Neural cell (in vitro differentiated cells): Measurements from ENCODE around the gene IGFBP7. TPM values are rescaled to one million over a fixed set of nuclear protein-coding genes. Genes with fewer than 3 reads are reported as not detected.
"Not testable (repeated sequence)": the region's sequence is repeated elsewhere in the genome, so short reads cannot be mapped to it uniquely, and the experiment has no call there.

Experiments used
- H2AFZ ChIP-seq: fragments of 200-600, 300-800 bp; sonication (generic), shearing (Covaris generic); 2 replicates; pipeline ENCODE4 v1.6.0; 2014; ENCODE audit warnings: low read depth, mild to moderate bottlenecking, antibody characterized with exemption, low read length, moderate library complexity
- H3F3A ChIP-seq: fragments of 200-600 bp; shearing (Covaris generic); 2 replicates; pipeline ENCODE4 v1.6.1; 2016; ENCODE audit warnings: mild to moderate bottlenecking, moderate library complexity, mixed read lengths, antibody characterized with exemption, low read length; ENCODE audit not compliant: insufficient read depth, poor library complexity, severe bottlenecking
- H3K27ac ChIP-seq: fragments of 200-600, 300-800 bp; sonication (generic), shearing (Covaris generic); 2 replicates; pipeline ENCODE4 v1.5.1; 2014; ENCODE audit warnings: mild to moderate bottlenecking, low read length, moderate library complexity
- H3K27me3 ChIP-seq: fragments of 300-800, 200-600 bp; sonication (generic), shearing (Covaris generic); 2 replicates; pipeline ENCODE4 v1.6.0; 2014; ENCODE audit warnings: mild to moderate bottlenecking, low read depth, low read length, moderate library complexity; ENCODE audit not compliant: insufficient read depth
- H3K36me3 ChIP-seq: fragments of 300-800, 200-600 bp; sonication (generic), shearing (Covaris generic); 2 replicates; pipeline ENCODE4 v1.5.1; 2014; ENCODE audit warnings: mild to moderate bottlenecking, antibody characterized with exemption, low read length, moderate library complexity; ENCODE audit not compliant: insufficient read depth
- H3K4me2 ChIP-seq: fragments of 300-800, 200-600 bp; sonication (generic), shearing (Covaris generic); 2 replicates; pipeline ENCODE4 v1.6.0; 2014; ENCODE audit warnings: mild to moderate bottlenecking, low read length
- H3K4me3 ChIP-seq: fragments of 300-800, 200-600 bp; sonication (generic), shearing (Covaris generic); 2 replicates; pipeline ENCODE4 v1.5.1; 2014; ENCODE audit warnings: mild to moderate bottlenecking, low read length, moderate library complexity
- H3K79me2 ChIP-seq: fragments of 200-600 bp; shearing (Covaris generic); replicated peaks from 2 replicates; pipeline ENCODE4 v1.6.0; 2014; ENCODE audit warnings: mild to moderate bottlenecking, low read length, moderate library complexity; ENCODE audit not compliant: insufficient read depth
- H3K9ac ChIP-seq: fragments of 300-800, 200-600 bp; sonication (generic), shearing (Covaris generic); 2 replicates; pipeline ENCODE4 v1.6.1; 2016; ENCODE audit warnings: mild to moderate bottlenecking, low read length, mixed read lengths
- H3K9me2 ChIP-seq: fragments of 200-600 bp; shearing (Covaris generic); 2 replicates; pipeline ENCODE4 v1.6.1; 2016; ENCODE audit warnings: mild to moderate bottlenecking, low read length, mixed read lengths; ENCODE audit not compliant: insufficient read depth
- H3K9me3 ChIP-seq: fragments of 200-600, 300-800 bp; sonication (generic), shearing (Covaris generic); 2 replicates; pipeline ENCODE4 v1.6.1; 2016; ENCODE audit warnings: mild to moderate bottlenecking, mixed run types, low read length, moderate library complexity, mixed read lengths
- H4K20me1 ChIP-seq: fragments of 200-600 bp; shearing (Covaris generic); 2 replicates; pipeline ENCODE4 v1.6.1; 2016; ENCODE audit warnings: mild to moderate bottlenecking, mixed run types; ENCODE audit not compliant: insufficient read depth
- CTCF ChIP-seq: fragments of 450-650 bp; IDR thresholded peaks from 2 replicates; pipeline ENCODE4 v1.5.1; 2014; ENCODE audit warnings: antibody characterized with exemption, mild to moderate bottlenecking, moderate library complexity; ENCODE audit not compliant: poor library complexity, severe bottlenecking
- EP300 ChIP-seq: fragments of 450-650 bp; conservative IDR thresholded peaks from 2 replicates; pipeline ENCODE4 v1.6.1; 2014; ENCODE audit warnings: antibody characterized with exemption, mild to moderate bottlenecking, moderate library complexity; ENCODE audit not compliant: poor library complexity, severe bottlenecking
- EZH2 ChIP-seq: fragments of 200-600, 300-800 bp; shearing (Covaris generic), sonication (generic); IDR thresholded peaks from 2 replicates; pipeline ENCODE4 v1.6.1; 2014; ENCODE audit warnings: antibody characterized with exemption, low read length, borderline replicate concordance, mild to moderate bottlenecking; ENCODE audit not compliant: insufficient read depth, poor library complexity, severe bottlenecking
- MXI1 ChIP-seq: fragments of 450-650 bp; conservative IDR thresholded peaks from 2 replicates; pipeline ENCODE4 v1.6.1; 2014; ENCODE audit warnings: antibody characterized with exemption, mild to moderate bottlenecking; ENCODE audit not compliant: poor library complexity, severe bottlenecking
- POLR2AphosphoS5 ChIP-seq: IDR thresholded peaks from 2 replicates; pipeline ENCODE4 v1.6.1; 2012
- RAD21 ChIP-seq: fragments of 450-650 bp; conservative IDR thresholded peaks from 2 replicates; pipeline ENCODE4 v1.6.1; 2014; ENCODE audit warnings: antibody characterized with exemption, mild to moderate bottlenecking, moderate library complexity
- SMC3 ChIP-seq: fragments of 450-650 bp; conservative IDR thresholded peaks from 2 replicates; pipeline ENCODE4 v1.6.1; 2014; ENCODE audit warnings: antibody characterized with exemption, mild to moderate bottlenecking, moderate library complexity; ENCODE audit not compliant: poor library complexity
- TAF1 ChIP-seq: IDR thresholded peaks from 2 replicates; pipeline ENCODE4 v1.6.1; 2012; ENCODE audit warnings: low read depth
- polyA plus RNA-seq: library from polyadenylated mRNA; depleted of rRNA; stranded (reverse); fragments of >200 nt; gene quantifications from 2 replicates; pipeline ENCODE4 v1.2.3, GENCODE V29; 2014
- TF ChIP-seq, protein P1 (sequence below): IDR thresholded peaks from 2 replicates; pipeline ENCODE4 v1.6.1; 2012; ENCODE audit warnings: borderline replicate concordance

IGFBP7 gene
- polyA plus RNA-seq, 1 donor from 2014 or later, result 0.33 TPM

DNA sequence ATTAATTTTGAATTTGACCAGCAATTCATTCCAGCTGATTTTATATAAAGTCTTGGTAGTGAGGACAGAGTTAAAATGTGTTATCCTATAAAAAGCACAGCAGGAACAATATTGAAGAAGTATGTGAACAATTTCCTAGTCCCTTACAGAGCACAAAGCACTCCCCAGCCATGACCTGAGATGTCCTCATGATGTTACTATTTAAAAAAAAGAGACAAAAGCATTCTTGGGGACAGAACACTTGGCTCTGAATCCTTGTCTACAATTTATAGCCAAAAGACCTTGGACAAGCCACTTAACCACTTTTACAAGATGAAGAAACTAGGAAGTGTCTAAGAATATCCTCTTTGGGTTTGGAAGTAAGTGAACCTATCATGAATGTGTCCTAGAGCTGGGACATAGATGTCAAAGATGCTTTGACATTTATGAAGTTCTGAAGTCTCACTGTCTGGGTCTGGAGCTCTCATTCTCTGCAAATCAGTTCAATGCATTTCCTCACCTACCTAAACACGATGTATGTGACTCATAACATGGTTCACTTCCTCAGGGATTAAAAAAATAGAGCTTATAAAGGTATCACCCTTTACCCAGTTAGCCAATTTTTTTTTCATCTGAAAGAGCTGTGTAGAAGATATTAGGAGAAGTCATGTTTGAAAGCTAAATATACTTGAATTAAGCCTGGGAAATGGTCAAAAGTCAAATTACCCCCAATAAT lies 61.4 kb downstream of the IGFBP7 start:
- TF ChIP-seq EZH2 (no peak), SMC3 (no peak), CTCF (no peak), RAD21 (no peak), TAF1 (no peak), EP300 (no peak), POLR2AphosphoS5 (no peak), MXI1 (no peak)
- TF ChIP-seq, protein P1, sequence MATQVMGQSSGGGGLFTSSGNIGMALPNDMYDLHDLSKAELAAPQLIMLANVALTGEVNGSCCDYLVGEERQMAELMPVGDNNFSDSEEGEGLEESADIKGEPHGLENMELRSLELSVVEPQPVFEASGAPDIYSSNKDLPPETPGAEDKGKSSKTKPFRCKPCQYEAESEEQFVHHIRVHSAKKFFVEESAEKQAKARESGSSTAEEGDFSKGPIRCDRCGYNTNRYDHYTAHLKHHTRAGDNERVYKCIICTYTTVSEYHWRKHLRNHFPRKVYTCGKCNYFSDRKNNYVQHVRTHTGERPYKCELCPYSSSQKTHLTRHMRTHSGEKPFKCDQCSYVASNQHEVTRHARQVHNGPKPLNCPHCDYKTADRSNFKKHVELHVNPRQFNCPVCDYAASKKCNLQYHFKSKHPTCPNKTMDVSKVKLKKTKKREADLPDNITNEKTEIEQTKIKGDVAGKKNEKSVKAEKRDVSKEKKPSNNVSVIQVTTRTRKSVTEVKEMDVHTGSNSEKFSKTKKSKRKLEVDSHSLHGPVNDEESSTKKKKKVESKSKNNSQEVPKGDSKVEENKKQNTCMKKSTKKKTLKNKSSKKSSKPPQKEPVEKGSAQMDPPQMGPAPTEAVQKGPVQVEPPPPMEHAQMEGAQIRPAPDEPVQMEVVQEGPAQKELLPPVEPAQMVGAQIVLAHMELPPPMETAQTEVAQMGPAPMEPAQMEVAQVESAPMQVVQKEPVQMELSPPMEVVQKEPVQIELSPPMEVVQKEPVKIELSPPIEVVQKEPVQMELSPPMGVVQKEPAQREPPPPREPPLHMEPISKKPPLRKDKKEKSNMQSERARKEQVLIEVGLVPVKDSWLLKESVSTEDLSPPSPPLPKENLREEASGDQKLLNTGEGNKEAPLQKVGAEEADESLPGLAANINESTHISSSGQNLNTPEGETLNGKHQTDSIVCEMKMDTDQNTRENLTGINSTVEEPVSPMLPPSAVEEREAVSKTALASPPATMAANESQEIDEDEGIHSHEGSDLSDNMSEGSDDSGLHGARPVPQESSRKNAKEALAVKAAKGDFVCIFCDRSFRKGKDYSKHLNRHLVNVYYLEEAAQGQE, result no peak
- Histone ChIP-seq H3K9me2 (no peaks in the 10 kb centered on the region), H4K20me1 (no peaks in the 10 kb centered on the region), H3K36me3 (no peaks in the 10 kb centered on the region), H2AFZ (no peak overlapping the region), H3F3A (no peaks in the 10 kb centered on the region), H3K4me3 (no peak overlapping the region), H3K4me2 (no peak overlapping the region), H3K27ac (no peak overlapping the region), H3K9me3 (no peaks in the 10 kb centered on the region), H3K79me2 (no peaks in the 10 kb centered on the region), H3K9ac (no peak overlapping the region), H3K27me3 (no peaks in the 10 kb centered on the region)

- not testable (repeated sequence) for H3K27me3 ChIP-seq, H3K79me2 ChIP-seq, H3K4me2 ChIP-seq, H3K9me2 ChIP-seq, H3K9ac ChIP-seq, H3K4me3 ChIP-seq, H2AFZ ChIP-seq, H3K27ac ChIP-seq, H4K20me1 ChIP-seq, H3K36me3 ChIP-seq, H3F3A ChIP-seq, H3K9me3 ChIP-seq
These were observed 63.1 kb downstream of the IGFBP7 start for GRCh38 chr4:57047046-57047445.

- no peak overlapping the region for H3K4me2 ChIP-seq
- no peak overlapping the region for H3K9ac ChIP-seq
- H3K79me2 ChIP-seq, result no peaks in the 10 kb centered on the region
- no peak for TF ChIP-seq POLR2AphosphoS5
- TF ChIP-seq, protein P1, result no peak
- no peak for TF ChIP-seq SMC3
- no peak for TF ChIP-seq RAD21
- no peak for TF ChIP-seq EP300
- no peak for TF ChIP-seq CTCF
- no peak for TF ChIP-seq MXI1
- no peak for TF ChIP-seq TAF1
- TF ChIP-seq EZH2, result no peak
- H3K36me3 ChIP-seq, result no peaks in the 10 kb centered on the region
- H2AFZ ChIP-seq, result no peak overlapping the region
- H3K27me3 ChIP-seq, result no peaks in the 10 kb centered on the region
- H4K20me1 ChIP-seq, result no peaks in the 10 kb centered on the region
- H3F3A ChIP-seq, result no peaks in the 10 kb centered on the region
- no peak overlapping the region for H3K4me3 ChIP-seq
- H3K27ac ChIP-seq, result no peak overlapping the region
- H3K9me3 ChIP-seq, result no peaks in the 10 kb centered on the region
- H3K9me2 ChIP-seq, result no peaks in the 10 kb centered on the region
These were observed 65.2 kb downstream of the IGFBP7 start for GRCh38 chr4:57044996-57045395.
